GM12865 (cell line): ENCODE measurements around the gene C17orf67.
"Not testable (repeated sequence)": the region's sequence is repeated elsewhere in the genome, so short reads cannot be mapped to it uniquely, and the experiment has no call there.

Experiments
- DNase-seq: peaks from one replicate; pipeline ENCODE4 v3.0.0; 2010; ENCODE audit warnings: low read depth
- H3K4me3 ChIP-seq: 2 replicates; pipeline ENCODE4 v1.5.1; 2011; ENCODE audit warnings: mild to moderate bottlenecking, low read depth, low read length, control low read depth
- CTCF ChIP-seq: IDR thresholded peaks from 2 replicates; pipeline ENCODE4 v1.5.1; 2011; ENCODE audit warnings: low read length, control low read depth, low read depth, inconsistent platforms; ENCODE audit not compliant: insufficient read depth; ENCODE audit errors: missing control alignments

C17orf67 gene

GRCh38 chr17:56771975-56772374, 61.7 kb downstream of the C17orf67 start:
- no peak for TF ChIP-seq CTCF
- no peak for DNase-seq
- H3K4me3 ChIP-seq, result no peak overlapping the region

DNA sequence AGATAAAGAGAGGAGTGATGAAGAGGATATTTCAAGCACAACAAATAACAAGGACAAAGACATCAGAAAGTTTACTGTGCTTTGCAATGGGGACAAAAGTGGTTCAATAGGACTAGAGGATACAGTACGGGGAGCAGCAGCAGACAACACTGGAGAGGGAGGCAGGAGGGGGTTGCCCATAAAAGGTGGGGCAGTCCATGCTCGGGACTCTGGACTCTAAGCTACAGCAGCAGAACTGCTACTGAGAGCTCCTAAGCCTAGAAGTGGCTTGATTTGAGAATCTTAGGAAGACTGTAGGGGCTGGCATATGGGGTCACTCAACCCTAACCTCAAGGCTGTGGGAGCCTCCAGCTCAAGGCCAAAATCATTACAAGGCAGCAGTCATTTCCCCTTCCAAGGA, 62.2 kb downstream of the C17orf67 start:
- no peak overlapping the region for H3K4me3 ChIP-seq
- no peak for DNase-seq
- TF ChIP-seq CTCF, result no peak

DNA sequence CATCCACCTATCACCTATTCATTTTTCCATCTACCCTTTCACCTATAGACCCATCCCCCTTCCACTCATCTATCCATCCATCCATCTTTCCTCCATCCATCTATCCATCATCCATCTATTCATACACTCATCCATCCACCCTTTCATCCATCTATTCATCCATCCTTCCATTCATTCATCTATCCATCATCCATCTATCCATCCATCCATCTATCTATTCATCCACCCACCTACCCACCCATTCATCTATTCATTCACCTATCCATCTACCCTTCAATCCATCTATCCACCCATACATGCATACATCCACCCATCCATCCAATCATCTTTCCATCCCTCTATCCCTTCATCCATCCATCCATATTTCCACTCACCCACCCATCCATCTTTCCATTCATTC, 63.3 kb downstream of the C17orf67 start:
- TF ChIP-seq CTCF, result no peak
- H3K4me3 ChIP-seq, result no peak overlapping the region
- no peak for DNase-seq

- no peak for DNase-seq
- H3K4me3 ChIP-seq, result no peak overlapping the region
- no peak for TF ChIP-seq CTCF
Observed at GRCh38 chr17:56765449-56765848, 68.3 kb downstream of the C17orf67 start.

DNA sequence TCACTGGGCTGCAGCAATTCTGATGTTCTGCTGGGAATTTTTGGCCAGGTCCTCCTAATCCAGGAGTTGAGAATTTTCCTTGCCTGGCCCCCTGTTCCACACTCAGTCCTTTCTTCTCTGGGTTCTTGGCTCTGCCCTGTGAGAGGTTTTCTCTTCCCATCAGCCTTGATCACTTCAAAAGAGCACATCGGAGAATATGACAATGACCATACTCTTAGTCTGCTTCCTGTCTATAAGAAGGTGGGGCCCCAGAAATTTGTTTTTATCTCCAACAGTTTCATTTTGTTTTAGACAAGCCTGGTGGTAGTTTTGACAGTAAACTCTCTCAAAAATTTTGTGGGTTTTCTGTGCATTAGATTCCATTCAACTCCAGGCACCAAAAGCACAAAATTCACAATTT, 70.7 kb downstream of the C17orf67 start:
- H3K4me3 ChIP-seq, result no peak overlapping the region
- no peak for TF ChIP-seq CTCF
- DNase-seq, result no peak

DNA sequence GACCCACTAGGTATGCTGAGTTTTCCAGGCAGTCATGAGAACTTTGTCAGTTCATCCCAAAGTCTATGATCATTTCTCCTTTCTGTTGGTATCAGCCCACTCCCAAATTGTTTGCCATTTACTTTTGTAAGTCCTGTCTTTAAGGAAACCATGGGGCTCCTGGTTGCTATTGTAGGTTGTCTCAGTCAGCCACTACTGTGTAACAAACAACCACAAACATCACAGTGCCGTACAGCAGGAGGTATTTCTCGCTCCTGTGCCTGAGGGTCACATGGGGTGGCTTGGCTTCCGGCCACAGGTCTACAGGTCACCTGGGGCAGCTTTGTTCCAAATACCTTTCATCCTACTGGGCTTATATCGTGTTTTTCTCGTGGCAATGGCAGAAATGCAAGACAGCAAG, 71.6 kb downstream of the C17orf67 start:
- no peak for DNase-seq
- no peak overlapping the region for H3K4me3 ChIP-seq
- TF ChIP-seq CTCF, result no peak

GRCh38 chr17:56761387-56761786, 72.3 kb downstream of the C17orf67 start:
- TF ChIP-seq CTCF, result no peak
- DNase-seq, result no peak
- no peak overlapping the region for H3K4me3 ChIP-seq

- not testable (repeated sequence) for H3K4me3 ChIP-seq, DNase-seq
Observed at GRCh38 chr17:56757611-56758010, 76.1 kb downstream of the C17orf67 start.
